Mesenchymal stem cell (in vitro differentiated cells and primary cell): ENCODE measurements around the gene DPP10.

Experiments used
- DNase-seq: peaks from one replicate; pipeline ENCODE4 v3.0.0-alpha.2; 2013
- H2AFZ ChIP-seq: one replicate; pipeline ENCODE4 v1.6.1; 2013; ENCODE audit warnings: low read depth, mild to moderate bottlenecking, control low read depth, inconsistent platforms, low read length, moderate library complexity
- H2AK5ac ChIP-seq: 2 replicates; pipeline ENCODE4 v1.6.1; 2013; ENCODE audit warnings: low read length, moderate library complexity, mild to moderate bottlenecking, inconsistent platforms; ENCODE audit not compliant: severe bottlenecking
- H2BK120ac ChIP-seq: one replicate; pipeline ENCODE4 v1.6.1; 2013; ENCODE audit warnings: low read depth, mild to moderate bottlenecking, inconsistent platforms, low read length, moderate library complexity
- H2BK12ac ChIP-seq, 2 experiments: one replicate each; pipeline ENCODE4 v1.6.1; 2013; ENCODE audit warnings: inconsistent platforms in 2 of 2, low read length in 2 of 2, mild to moderate bottlenecking in 2 of 2, moderate library complexity in 2 of 2, control low read depth in 1 of 2
- H2BK15ac ChIP-seq: one replicate; pipeline ENCODE4 v1.6.1; 2013; ENCODE audit warnings: mild to moderate bottlenecking, low read depth, inconsistent platforms; ENCODE audit not compliant: poor library complexity, severe bottlenecking
- H2BK5ac ChIP-seq: 2 replicates; pipeline ENCODE4 v1.6.1; 2013; ENCODE audit warnings: low read depth, mild to moderate bottlenecking, low read length, control low read depth, inconsistent platforms; ENCODE audit not compliant: poor library complexity, severe bottlenecking
- H3K14ac ChIP-seq, 2 experiments: one replicate each; pipeline ENCODE4 v1.6.1; 2013; ENCODE audit warnings: inconsistent platforms in 2 of 2, low read length in 2 of 2, control low read depth in 1 of 2, mild to moderate bottlenecking in 1 of 2, moderate library complexity in 1 of 2
- H3K18ac ChIP-seq, 2 experiments: one replicate each; pipeline ENCODE4 v1.6.1; 2013; ENCODE audit warnings: inconsistent platforms in 2 of 2, low read length in 2 of 2, control low read depth in 1 of 2, low read depth in 1 of 2, mild to moderate bottlenecking in 1 of 2
- H3K23ac ChIP-seq, 2 experiments: one replicate each; pipeline ENCODE4 v1.6.1; 2013; ENCODE audit warnings: inconsistent platforms in 2 of 2, low read length in 2 of 2, mild to moderate bottlenecking in 2 of 2, moderate library complexity in 2 of 2, control low read depth in 1 of 2
- H3K27ac ChIP-seq: 2 replicates; pipeline ENCODE4 v1.5.1; 2013; ENCODE audit warnings: mild to moderate bottlenecking, moderate library complexity, low read length, control low read depth, inconsistent platforms; ENCODE audit not compliant: poor library complexity, severe bottlenecking
- H3K27me3 ChIP-seq, 2 experiments: 2 replicates each; pipeline versions ENCODE4 v1.6.1 to v1.7.0; 2013; ENCODE audit warnings: low read length in 2 of 2, mild to moderate bottlenecking in 2 of 2, moderate library complexity in 2 of 2, control low read depth in 1 of 2, inconsistent platforms in 1 of 2; ENCODE audit not compliant: control insufficient read depth in 1 of 2, insufficient read depth in 1 of 2
- H3K36me3 ChIP-seq, 2 experiments: 2 replicates each; pipeline versions ENCODE4 v1.6.1 to v1.7.0; 2013; ENCODE audit warnings: low read length in 2 of 2, control low read depth in 1 of 2, inconsistent platforms in 1 of 2, low read depth in 1 of 2, mild to moderate bottlenecking in 1 of 2; ENCODE audit not compliant: insufficient read depth in 2 of 2, control insufficient read depth in 1 of 2
- H3K4ac ChIP-seq, 2 experiments: one replicate each; pipeline ENCODE4 v1.6.1; 2013; ENCODE audit warnings: inconsistent platforms in 2 of 2, low read length in 2 of 2, mild to moderate bottlenecking in 2 of 2, moderate library complexity in 2 of 2, control low read depth in 1 of 2, low read depth in 1 of 2
- H3K4me1 ChIP-seq: 2 replicates; pipeline ENCODE4 v1.6.1; 2013; ENCODE audit warnings: low read depth, low read length, control low read depth; ENCODE audit not compliant: control insufficient read depth, insufficient read depth
- H3K4me2 ChIP-seq: 2 replicates; pipeline ENCODE4 v1.6.1; 2013; ENCODE audit warnings: low read length, mild to moderate bottlenecking, inconsistent platforms; ENCODE audit not compliant: poor library complexity, severe bottlenecking
- H3K4me3 ChIP-seq, 2 experiments: 2 replicates each; pipeline versions ENCODE4 v1.5.1 to v1.7.0; 2013; ENCODE audit warnings: low read length in 2 of 2, mild to moderate bottlenecking in 2 of 2, control low read depth in 1 of 2, low read depth in 1 of 2; ENCODE audit not compliant: insufficient read depth in 1 of 2
- H3K79me1 ChIP-seq: replicated peaks from 2 replicates; pipeline ENCODE4 v1.6.1; 2013; ENCODE audit warnings: mild to moderate bottlenecking, control low read depth, low read length, inconsistent platforms; ENCODE audit not compliant: poor library complexity, severe bottlenecking
- H3K9ac ChIP-seq: 2 replicates; pipeline ENCODE4 v1.7.0; 2013; ENCODE audit warnings: mild to moderate bottlenecking, low read length, moderate library complexity
- H3K9me3 ChIP-seq: 2 replicates; pipeline ENCODE4 v1.7.0; 2013; ENCODE audit warnings: mild to moderate bottlenecking, low read length; ENCODE audit not compliant: control insufficient read depth
- H4K8ac ChIP-seq: one replicate; pipeline ENCODE4 v1.6.1; 2013; ENCODE audit warnings: inconsistent platforms, mild to moderate bottlenecking, low read length, moderate library complexity
- H4K91ac ChIP-seq: one replicate; pipeline ENCODE4 v1.6.1; 2013; ENCODE audit warnings: mild to moderate bottlenecking, low read length, inconsistent platforms
- WGBS: methylation state at CpG from one replicate; pipeline ENCODE4 v1.1.7; 2013; ENCODE audit warnings: mixed read lengths; 5-methylcytosine and 5-hydroxymethylcytosine counted together

DPP10 gene

GRCh38 chr2:114797942-114798341 lies 355.5 kb downstream of the DPP10 start:
- Histone ChIP-seq H3K14ac (no peak overlapping the region), H2BK12ac (no peak overlapping the region), H3K9me3 (no peaks in the 10 kb centered on the region), H3K79me1 (no peaks in the 10 kb centered on the region), H2BK15ac (no peak overlapping the region), H4K91ac (no peak overlapping the region), H2AK5ac (no peak overlapping the region), H2AFZ (no peak overlapping the region), H3K27ac (no peak overlapping the region), H3K23ac (no peak overlapping the region), H2BK5ac (no peak overlapping the region), H3K4ac (no peak overlapping the region), H2BK120ac (no peak overlapping the region), H3K4me1 (no peaks in the 10 kb centered on the region), H3K27me3 (no peaks in the 10 kb centered on the region), H4K8ac (no peak overlapping the region), H3K18ac (no peak overlapping the region), H3K36me3 (no peaks in the 10 kb centered on the region), H3K4me3 (no peak overlapping the region), H3K4me2 (no peak overlapping the region), H3K9ac (no peak overlapping the region)
- 71% methylated on average over 1 of the region's 2 CpGs for WGBS
- DNase-seq = no peak

DNA sequence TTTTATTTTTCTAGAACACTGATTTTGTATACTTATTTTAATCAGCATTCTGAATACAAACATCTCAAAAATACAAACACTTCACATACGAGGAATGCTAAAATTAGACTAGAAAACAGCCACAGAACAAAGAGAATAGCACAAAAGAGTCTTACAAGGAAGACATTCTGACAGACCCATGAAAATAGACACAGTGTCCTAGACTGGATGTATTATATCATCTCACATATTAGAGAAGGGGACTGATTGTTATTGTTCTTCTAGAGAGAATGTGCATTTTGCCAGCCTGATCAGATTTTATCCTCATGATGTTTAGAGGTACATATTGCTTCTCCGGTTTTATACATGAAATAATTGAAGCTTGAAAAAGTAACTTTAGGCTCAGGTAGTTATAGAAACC lies 357.9 kb downstream of the DPP10 start:
- no peak overlapping the region for H3K4me2 ChIP-seq
- H3K18ac ChIP-seq = no peak overlapping the region
- no peak overlapping the region for H4K8ac ChIP-seq
- no peak overlapping the region for H3K27ac ChIP-seq
- H3K23ac ChIP-seq = no peak overlapping the region
- H2BK120ac ChIP-seq = no peak overlapping the region
- no peak overlapping the region for H3K14ac ChIP-seq
- no peaks in the 10 kb centered on the region for H3K9me3 ChIP-seq
- H2AFZ ChIP-seq = no peak overlapping the region
- DNase-seq = no peak
- no peak overlapping the region for H2AK5ac ChIP-seq
- no peak overlapping the region for H2BK5ac ChIP-seq
- no peak overlapping the region for H2BK12ac ChIP-seq
- no peak overlapping the region for H3K9ac ChIP-seq
- WGBS = 100% methylated on average over 1 of the region's 2 CpGs
- H3K4me1 ChIP-seq = no peaks in the 10 kb centered on the region
- H3K4ac ChIP-seq = no peak overlapping the region
- H2BK15ac ChIP-seq = no peak overlapping the region
- H3K36me3 ChIP-seq = no peaks in the 10 kb centered on the region
- no peak overlapping the region for H3K4me3 ChIP-seq
- H3K79me1 ChIP-seq = no peaks in the 10 kb centered on the region
- H3K27me3 ChIP-seq = no peaks in the 10 kb centered on the region
- H4K91ac ChIP-seq = no peak overlapping the region

- no peak overlapping the region for H3K18ac ChIP-seq
- H3K79me1 ChIP-seq = no peaks in the 10 kb centered on the region
- H3K36me3 ChIP-seq = no peaks in the 10 kb centered on the region
- no peak overlapping the region for H3K4ac ChIP-seq
- H2BK12ac ChIP-seq = no peak overlapping the region
- no peak overlapping the region for H2BK5ac ChIP-seq
- no peaks in the 10 kb centered on the region for H3K9me3 ChIP-seq
- H3K9ac ChIP-seq = no peak overlapping the region
- H3K4me1 ChIP-seq = no peaks in the 10 kb centered on the region
- no peak for DNase-seq
- no peaks in the 10 kb centered on the region for H3K27me3 ChIP-seq
- no peak overlapping the region for H4K91ac ChIP-seq
- no peak overlapping the region for H3K14ac ChIP-seq
- no peak overlapping the region for H2BK120ac ChIP-seq
- WGBS = 61% methylated on average over 3 of the region's 3 CpGs
- no peak overlapping the region for H3K23ac ChIP-seq
- no peak overlapping the region for H3K27ac ChIP-seq
- H3K4me3 ChIP-seq = no peak overlapping the region
- H2BK15ac ChIP-seq = no peak overlapping the region
- no peak overlapping the region for H2AK5ac ChIP-seq
- no peak overlapping the region for H2AFZ ChIP-seq
- no peak overlapping the region for H3K4me2 ChIP-seq
- H4K8ac ChIP-seq = no peak overlapping the region
Measured at GRCh38 chr2:114805195-114805594, 362.8 kb downstream of the DPP10 start.

DNA sequence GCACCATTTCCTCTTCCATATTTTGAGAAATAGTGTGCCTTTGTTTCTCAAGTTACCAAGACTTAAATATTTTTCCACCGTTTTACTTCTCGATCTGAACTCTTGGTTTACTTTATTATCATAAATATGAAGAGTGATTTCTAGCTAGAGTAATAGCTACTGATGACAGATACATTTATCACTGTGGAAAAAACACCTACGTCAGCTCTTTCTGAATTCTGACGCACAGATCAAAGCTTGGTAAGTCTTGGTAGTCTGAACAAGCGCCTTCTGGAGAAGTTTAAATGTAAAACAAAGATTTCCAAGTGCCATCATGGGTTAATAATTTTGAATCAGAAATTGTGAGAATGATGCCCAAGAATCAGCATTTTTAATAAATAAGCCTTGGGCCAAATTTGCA lies 367.7 kb downstream of the DPP10 start:
- H3K4ac ChIP-seq = no peak overlapping the region
- 78% methylated on average over 3 of the region's 5 CpGs for WGBS

More for the DNA sequence above, 367.7 kb downstream of the DPP10 start:
- H3K4me1 ChIP-seq = no peaks in the 10 kb centered on the region
- no peak overlapping the region for H3K4me2 ChIP-seq
- H4K91ac ChIP-seq = no peak overlapping the region
- no peak overlapping the region for H2AFZ ChIP-seq
- no peak for DNase-seq
- H2BK15ac ChIP-seq = no peak overlapping the region
- no peak overlapping the region for H3K9ac ChIP-seq
- H3K27me3 ChIP-seq = no peaks in the 10 kb centered on the region
- no peak overlapping the region for H2BK12ac ChIP-seq
- no peak overlapping the region for H3K4me3 ChIP-seq
- no peak overlapping the region for H3K27ac ChIP-seq
- no peak overlapping the region for H3K18ac ChIP-seq
- H3K14ac ChIP-seq = no peak overlapping the region
- H3K79me1 ChIP-seq = no peaks in the 10 kb centered on the region
- H3K23ac ChIP-seq = no peak overlapping the region
- H2BK120ac ChIP-seq = no peak overlapping the region
- no peak overlapping the region for H2BK5ac ChIP-seq
- no peak overlapping the region for H4K8ac ChIP-seq
- no peaks in the 10 kb centered on the region for H3K9me3 ChIP-seq
- no peak overlapping the region for H2AK5ac ChIP-seq
- H3K36me3 ChIP-seq = no peaks in the 10 kb centered on the region
